GM19035 (cell line): ENCODE measurements around the gene MB.

Source experiments
- ATAC-seq: cut with Tn5 transposase; IDR thresholded peaks from one replicate; pipeline ENCODE4 v1.9.1; 2021; ENCODE audit not compliant: unreplicated experiment

MB gene

DNA sequence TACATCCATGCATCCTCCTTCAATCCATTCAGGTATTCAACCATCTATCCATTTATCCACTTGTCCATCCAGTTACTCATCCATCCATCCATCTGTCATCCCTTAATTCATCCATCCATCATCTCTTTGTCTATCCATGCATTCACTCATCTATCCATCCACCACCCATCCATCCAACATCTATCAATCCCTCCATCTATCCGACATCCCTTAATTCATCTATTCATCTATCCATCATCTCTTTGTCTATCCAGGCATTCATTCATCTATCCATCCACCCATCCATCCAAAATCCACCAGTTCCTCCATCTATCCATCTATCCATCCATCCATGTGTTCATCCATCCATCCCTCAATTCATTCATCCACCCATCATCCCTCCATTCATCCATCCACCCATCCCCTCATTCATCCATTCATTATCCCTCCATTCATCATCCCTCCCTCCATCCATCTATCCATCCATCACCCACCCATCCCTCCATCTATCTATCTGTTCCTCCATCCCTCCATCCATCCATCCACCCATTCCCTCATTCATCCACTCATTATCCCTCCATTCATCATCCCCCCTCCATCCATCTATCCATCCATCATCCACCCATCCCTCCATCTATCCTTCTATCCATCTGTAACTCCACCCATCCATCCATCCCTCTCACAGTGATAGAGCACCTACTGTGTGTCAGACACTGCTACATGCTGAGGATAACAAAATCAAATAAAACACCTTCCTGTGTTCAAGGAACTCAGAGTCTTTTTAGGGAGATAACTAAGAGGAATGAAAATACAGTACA, 1.5 kb upstream of the MB start:
- ATAC-seq, result no peak

GRCh38 chr22:35616043-35616442, 1.1 kb downstream of the MB start:
- ATAC-seq, result no peak

GRCh38 chr22:35615156-35615555, 2.0 kb downstream of the MB start:
- ATAC-seq, result no peak

- ATAC-seq, result no peak
These were observed 2.7 kb downstream of the MB start for GRCh38 chr22:35614404-35614803.

- no peak for ATAC-seq
These were observed 4.2 kb downstream of the MB start for GRCh38 chr22:35612903-35613302.

GRCh38 chr22:35611891-35612576, 5.1 kb downstream of the MB start:
- ATAC-seq, result no peak

- ATAC-seq, result no peak
These were observed 5.8 kb downstream of the MB start for GRCh38 chr22:35611200-35611890.

DNA sequence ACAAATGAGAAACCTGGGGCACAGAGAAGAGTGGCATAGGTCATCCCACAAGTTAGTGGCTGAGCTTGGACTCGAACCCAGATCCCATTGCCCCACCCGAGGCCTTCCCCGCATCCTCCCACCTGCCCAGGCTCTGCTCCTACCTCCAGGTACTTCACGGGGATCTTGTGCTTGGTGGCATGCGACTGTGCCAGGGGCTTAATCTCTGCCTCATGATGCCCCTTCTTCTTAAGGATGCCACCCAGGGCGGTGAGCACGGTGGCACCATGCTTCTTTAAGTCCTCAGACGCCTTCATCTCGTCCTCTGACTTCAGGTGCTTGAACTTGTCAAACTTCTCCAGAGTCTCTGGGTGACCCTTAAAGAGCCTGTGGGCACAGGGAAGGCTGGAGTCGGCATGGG, 6.4 kb downstream of the MB start:
- no peak for ATAC-seq

DNA sequence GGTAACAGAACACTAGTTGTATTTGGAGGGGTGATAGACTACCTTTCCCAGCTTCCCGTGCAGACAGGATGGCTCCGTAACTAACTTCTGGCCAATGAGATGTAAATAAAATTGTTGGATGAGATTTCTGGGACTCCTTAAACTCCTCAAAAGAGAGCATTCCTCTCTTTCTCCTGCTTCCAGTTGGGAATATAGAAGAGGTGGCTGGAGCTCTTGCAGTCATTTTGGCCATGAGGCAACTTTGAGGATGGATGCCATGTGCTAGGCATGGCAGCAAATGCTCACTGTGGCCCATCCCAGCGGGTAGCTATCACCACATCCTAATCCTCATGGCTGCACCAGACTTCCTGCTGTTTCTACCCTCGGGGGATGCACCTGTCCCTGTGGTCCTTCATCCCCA, 7.4 kb downstream of the MB start:
- no peak for ATAC-seq

- no peak for ATAC-seq
These were observed 7.9 kb downstream of the MB start for GRCh38 chr22:35609261-35609660.

- ATAC-seq, result no peak
These were observed 9.0 kb downstream of the MB start for GRCh38 chr22:35608088-35608487.

GRCh38 chr22:35606916-35607315, 10.2 kb downstream of the MB start:
- no peak for ATAC-seq

GRCh38 chr22:35605851-35606481, 11.2 kb downstream of the MB start:
- ATAC-seq, result no peak

DNA sequence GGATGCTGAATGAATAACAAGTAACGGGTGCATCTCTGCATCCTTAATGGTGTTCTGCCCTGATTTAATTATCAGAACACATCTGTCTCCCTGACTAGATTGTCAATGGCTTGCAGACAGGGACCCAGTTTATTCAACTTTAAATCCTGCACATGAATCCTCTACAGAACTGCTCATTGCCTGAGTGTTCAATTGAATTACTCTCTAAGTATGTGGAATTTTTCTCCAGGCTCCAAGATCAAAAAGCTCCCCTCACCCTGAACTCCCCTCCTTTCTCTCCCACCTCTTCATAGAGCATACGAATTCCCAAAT, 11.8 kb downstream of the MB start:
- no peak for ATAC-seq

DNA sequence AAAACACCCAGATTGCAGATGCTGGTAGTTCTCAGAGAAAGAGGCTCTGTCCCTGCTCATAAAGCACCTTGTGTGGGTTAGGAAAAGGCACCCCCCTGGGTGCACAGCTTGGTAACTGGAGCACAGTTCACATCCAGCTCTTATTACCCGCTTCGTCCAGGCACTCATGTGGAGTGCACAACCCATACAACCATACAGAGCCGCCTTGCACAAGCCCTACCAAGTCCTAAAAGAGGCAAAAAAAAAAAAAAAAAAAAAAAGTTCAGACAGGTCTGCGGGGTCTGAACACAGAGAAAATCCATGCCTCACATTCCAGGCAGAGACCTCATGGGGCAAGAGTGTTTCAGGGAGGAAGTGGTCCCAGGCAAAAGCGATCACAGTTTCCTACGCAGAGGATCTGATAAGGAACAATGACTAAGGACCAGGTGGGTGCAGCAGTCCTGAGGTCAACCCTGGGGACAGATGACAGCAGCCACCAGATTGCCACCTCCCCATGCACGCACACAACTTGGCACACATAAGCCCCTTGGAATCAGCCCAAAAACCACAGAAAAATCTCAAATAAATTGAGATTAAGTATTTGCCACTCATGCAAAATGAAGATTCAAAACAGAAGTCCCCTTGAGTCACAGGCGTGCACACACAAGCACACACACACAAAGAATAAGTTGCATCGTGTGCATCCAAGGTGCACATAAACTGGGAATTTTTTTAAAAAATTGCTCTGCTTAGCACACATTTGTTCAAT, 12.3 kb downstream of the MB start:
- no peak for ATAC-seq

DNA sequence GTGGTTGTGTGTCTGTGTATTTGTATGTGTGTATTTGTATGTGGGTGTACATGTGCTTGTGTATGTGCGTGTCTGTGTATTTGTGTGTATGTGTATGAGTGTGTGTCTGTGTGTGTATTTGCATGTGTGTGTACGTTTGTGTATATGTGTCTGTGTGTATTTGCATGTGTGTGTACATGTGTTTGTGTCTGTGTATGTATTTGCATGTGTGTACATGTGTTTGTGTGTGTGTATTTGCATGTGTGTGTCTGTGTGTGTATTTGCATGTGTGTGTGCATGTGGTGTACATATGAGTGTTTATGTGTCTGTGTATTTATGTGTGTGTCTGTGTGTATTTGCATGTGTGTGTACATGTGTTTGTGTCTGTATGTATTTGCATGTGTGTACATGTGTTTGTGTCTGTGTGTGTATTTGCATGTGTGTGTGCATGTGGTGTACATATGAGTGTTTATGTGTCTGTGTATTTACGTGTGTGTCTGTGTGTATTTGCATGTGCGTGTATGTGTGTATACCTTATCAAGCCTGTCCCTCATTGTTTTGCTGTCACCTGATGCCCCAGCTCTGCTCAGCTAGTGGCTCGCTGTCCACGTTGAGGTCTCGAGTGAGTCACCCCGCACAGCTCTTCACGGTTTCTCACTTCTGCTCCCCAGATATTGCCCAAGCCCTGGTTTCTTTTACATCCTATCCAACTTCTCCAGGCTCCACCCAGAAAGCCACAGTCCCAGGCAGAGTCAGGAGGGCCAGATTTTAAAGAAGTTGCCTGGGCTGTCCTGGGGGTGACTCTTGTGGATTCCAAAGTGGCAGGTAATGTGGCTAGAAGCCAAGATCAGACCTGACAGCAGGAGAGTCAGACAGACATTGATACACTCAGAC, 15.2 kb downstream of the MB start:
- no peak for ATAC-seq

- no peak for ATAC-seq
These were observed 16.0 kb downstream of the MB start for GRCh38 chr22:35601013-35601580.

DNA sequence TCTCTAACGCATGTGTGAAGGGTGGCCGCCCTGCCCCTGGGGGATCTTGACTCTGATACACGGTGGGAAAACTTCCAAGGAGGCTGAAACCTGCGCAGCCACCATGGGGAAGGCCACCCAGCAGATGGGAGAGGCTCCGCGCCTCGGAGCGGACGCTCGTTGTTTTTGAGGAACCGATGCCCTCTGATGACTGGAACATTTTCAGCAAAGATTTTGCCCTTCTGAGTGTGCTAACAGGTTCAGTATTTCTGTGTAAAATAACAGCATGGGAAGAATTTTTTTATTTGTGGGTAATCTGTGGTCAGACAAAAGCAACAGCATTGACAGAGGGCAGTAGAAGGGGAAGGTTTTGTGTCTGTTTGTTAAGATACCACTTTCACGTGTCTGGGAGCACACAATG, 16.7 kb downstream of the MB start:
- no peak for ATAC-seq

- ATAC-seq, result no peak
These were observed 17.8 kb downstream of the MB start for GRCh38 chr22:35599364-35599763.

GRCh38 chr22:35598396-35598710, 18.8 kb downstream of the MB start:
- ATAC-seq, result no peak
